GM18519 (cell line): ENCODE measurements around the gene IL3RA.
"Not testable (repeated sequence)": the region's sequence is repeated elsewhere in the genome, so short reads cannot be mapped to it uniquely, and the experiment has no call there.

Source experiments
- ATAC-seq: cut with Tn5 transposase; IDR thresholded peaks from one replicate; pipeline ENCODE4 v1.9.1; 2021; ENCODE audit warnings: mild to moderate bottlenecking, moderate library complexity; ENCODE audit not compliant: unreplicated experiment, low FRiP score

The IL3RA gene

DNA sequence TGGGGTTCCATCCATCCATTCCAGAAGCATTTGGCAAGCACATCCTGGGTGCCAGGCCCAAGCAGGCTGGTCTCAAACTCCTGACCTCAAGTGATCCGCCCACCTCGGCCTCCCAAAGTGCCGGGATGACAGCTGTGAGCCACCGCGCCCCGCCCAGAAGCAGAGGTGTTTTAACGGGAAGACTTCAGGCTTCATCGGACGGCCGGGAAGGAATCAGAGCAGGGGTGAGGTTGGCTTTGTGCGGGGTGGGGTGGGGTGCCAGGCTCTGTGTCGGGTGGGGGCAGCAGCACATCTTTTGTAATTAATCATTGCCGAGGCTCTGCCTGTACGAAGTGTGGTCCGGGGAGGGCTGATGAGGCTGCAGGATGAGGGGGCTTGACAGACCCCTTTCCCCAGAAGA lies 60.4 kb downstream of the IL3RA start:
- ATAC-seq, result no peak

DNA sequence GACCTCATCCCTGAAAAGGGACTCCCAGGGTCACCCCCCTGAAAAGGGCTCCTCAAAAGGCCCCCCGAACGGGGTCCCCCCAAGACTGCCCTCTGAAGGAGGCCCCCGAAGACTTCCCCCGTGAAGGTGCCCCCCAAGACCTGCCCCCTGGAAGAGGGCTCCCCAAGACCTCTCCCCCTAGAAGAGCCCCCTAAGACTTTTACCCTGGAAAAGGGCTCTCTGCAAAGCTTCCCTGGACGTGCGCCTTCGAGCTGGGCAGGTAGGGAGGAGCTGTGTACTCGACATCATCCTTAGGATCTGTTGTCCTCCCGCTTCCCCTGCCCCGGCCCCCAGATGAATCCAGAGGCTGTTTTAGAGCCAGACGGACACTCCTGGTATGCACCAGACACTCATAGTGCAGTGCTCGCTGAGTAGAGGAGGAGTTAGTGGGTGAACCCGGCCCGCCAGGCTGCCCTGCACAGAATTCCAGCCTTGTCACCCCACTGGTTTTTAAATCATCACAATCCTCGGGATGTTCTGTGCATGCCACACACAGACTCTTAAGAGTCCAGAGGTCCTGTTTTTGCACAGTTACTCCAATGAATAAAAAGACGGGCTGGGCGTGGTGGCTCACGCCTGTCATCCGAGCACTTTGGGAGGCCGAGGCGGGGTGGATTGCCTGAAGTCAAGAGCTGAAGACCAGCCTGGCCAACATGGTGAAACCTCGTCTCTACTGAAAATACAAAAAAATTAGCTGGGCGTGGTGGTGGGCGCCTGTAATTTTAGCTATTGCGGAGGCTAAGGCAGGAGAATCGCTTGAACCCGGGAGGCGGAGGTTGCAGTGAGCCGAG lies 61.1 kb downstream of the IL3RA start:
- ATAC-seq, result no peak

DNA sequence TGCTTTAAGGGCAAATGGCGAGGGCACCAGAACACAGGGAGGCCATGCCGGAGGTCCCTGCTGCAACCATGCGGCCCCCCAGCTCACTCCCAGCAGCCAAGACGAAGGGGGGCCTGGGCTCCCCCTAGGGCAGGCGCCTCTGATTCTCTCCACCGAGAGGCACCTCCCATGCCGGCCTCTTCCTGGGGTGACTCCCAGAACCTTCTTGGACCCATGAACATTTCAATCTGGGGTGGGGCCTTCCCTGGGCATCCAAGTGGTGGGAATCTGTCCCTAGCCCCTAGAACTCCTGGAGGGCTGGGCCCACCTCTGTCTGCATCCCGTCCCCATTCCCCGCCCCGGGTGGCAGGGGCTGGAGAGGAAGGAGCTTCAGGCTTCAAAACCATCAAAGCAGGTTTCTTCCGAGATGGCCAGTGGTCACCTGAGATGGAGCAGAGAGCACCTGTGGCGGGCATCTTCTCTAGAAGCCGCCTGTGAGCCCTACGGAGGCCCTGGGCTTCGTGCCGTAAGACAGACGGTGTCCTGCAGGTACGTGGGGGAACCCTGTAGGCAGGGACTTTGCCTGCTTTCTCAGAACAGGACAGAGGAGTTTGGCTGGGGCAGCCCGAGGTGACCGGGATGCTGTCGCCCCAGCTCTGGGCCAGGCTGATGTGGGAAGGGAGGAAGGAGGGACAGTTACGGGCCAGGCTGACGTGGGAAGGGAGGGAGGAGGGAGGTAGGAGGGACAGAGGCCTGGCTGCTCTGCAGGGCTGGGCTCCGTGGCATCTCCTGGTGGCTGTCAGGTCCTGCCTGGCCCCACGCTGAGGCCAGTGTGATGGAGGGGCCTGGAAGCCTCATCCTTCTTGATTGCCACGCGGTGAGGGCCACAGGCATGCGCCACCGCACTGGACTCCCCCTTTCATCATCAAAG lies 62.1 kb downstream of the IL3RA start:
- no peak for ATAC-seq

DNA sequence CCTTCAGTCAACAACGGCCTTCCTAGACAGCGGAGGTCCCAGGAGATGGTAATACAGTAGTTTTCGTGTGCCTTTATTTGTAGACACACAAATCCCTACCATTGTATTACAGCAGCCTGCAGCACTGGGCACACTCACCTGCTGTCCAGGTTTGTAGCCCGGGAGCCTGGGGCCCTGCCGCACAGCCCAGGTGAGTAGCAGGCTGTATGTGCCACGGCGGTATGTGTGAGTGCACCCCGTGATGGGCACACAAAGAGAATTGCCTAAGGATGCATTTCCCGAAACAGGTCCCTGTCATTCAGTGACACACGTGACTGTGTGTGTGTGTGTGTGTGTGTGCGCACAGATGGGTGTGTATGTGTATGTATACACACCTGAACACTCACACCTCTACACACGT lies 63.5 kb downstream of the IL3RA start:
- no peak for ATAC-seq

DNA sequence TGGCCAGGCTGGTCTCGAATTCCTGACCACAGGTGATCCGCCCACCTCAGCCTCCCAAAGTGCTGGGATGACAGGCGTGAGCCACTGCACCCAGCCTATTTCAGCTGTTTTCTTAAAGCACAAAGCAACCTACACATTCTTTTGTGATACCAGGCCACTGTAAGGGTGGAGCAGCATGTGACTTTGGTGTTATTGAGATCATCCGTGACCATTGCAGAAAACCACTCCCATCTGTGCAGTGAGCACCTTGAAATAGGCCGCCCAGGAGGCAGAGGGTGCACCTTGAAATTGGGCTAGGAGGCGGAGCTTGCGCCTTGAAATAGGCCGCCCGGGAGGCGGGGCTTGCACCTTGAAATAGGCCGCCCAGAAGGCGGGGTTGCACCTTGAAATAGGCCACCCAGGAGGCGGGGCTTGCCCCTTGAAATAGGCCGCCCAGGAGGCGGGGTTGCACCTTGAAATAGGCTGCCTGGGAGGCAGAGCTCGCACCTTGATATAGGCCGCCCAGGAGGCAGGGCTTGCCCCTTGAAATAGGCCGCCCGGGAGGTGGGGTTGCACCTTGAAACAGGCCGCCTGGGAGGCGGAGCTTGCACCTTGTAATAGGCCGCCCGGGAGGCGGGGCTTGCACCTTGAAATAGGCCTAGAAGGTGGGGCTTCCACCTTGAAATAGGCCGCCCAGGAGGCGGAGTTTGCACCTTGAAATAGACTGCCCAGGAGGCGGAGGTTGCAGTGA lies 64.3 kb downstream of the IL3RA start:
- no peak for ATAC-seq

DNA sequence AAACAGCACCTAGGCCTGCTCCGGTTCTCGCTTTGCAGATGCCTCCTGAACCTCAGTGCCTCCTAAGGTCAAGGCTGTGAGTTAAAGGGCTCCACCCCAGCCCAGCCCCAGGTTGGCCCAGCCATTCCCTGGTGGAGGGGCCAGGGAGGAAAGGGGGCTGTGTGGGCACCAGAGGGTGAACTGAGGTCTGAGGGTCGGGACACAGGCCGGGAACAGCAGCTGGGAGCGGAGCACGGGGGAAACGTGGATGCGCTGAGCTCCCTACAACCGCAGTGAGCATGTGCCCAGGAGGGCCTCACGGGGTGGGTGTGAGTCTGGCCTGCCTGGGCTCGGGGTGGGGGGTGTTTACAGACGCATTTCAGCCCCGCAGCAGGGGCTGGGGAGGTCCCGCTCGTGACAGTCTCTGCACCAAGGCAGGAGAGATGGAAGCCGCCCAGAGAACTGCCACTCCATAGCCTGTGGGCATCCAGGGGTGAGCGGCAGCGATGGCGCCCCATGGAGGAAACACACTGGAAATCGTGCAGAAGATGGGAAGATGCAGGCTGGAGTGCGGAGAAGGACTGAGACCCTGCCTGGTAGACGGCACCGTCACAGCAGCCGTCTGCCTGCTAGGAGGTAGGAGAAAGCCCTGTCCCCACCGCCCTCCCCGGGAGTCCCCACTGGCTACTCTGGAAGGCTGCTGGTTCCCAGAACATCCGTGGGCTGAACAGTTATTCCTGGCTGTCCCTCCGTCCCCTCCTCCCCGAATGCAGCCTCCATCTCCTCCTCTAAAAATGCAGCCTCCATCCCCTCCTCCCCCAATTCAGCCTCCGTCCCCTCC lies 65.2 kb downstream of the IL3RA start:
- no peak for ATAC-seq

DNA sequence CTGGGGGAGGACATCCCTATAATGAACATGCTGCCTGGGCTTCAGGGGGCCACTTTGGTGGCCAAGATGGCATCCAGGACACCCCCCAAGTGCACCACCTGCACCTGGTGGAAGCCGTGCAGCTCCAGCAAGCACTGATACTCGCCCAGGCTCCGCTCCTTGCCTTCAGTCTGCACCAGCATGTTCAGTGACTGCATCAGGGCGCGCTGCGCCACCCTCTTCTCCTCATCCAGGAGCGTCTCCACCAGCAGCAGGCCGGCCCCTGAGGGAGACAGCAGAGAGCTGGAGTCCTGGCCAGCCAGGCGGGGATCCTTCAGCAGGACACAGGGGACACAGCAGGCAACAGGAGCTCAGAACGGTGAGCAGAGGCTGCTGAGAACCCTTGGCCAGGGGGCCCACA lies 66.6 kb downstream of the IL3RA start:
- ATAC-seq, result no peak

DNA sequence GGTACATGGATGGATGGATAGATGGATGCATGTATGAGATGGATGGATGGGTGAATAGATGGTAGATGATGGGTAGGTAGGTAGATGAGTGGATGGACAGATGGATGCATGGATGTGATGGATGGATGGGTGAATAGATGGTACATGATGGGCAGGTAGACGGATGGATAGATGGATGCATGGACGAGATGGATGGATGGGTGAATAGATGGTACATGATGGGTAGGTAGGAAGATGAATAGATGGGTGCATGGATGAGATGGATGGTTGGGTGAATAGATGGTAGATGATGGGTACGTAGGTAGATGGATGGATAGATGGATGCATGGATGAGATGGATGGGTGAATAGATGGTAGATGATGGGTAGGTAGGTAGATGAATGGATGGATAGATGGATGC lies 67.3 kb downstream of the IL3RA start:
- not testable (repeated sequence) for ATAC-seq

DNA sequence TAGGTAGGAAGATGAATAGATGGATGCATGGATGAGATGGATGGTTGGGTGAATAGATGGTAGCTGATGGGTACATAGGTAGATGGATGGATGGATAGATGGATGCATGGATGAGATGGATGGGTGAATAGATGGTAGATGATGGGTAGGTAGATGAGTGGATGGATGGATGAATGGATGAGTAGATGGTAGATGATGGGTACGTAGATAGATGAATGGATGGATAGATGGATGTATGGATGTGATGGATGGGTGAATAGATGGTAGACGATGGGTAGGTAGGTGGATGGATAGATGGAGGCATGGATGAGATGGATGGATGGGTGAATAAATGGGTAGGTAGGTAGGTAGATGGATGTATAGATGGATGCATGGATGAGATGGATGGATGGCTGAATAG lies 69.2 kb downstream of the IL3RA start:
- ATAC-seq, result not testable (repeated sequence)

DNA sequence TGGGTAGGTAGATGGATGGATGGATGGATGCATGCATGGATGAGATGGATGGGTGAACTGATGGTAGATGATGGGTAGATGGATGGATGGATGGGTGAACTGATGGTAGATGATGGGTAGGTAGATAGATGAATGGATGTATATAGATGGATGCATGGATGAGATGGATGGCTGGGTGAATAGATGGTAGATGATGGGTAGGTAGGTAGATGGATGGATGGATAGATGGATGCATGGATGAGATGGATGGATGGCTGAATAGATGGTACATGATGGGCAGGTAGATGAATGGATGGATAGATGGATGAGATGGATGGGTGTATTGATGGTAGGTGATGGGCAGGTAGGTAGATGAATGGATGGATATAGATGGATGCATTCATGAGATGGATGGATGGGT lies 70.5 kb downstream of the IL3RA start:
- ATAC-seq, result no peak

DNA sequence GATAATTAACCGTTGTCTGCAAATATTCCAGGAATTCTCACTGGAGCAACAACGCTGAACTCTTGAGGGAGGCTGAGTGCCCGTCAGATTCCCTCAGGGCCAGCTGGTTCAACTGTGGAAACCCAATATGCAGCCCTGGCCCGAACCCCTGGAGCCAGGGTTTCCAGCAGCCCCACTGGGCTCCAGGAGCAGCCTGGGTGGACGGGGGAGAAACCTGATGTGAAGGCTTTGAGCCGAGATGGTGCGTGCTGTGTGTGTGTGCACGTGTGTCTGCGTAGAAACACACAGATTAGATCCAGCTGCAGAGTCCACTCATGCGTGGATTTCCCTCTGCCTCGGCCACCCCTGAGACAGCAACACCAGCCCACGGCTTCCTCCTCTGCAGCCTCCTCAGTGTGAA lies 74.7 kb downstream of the IL3RA start:
- no peak for ATAC-seq

DNA sequence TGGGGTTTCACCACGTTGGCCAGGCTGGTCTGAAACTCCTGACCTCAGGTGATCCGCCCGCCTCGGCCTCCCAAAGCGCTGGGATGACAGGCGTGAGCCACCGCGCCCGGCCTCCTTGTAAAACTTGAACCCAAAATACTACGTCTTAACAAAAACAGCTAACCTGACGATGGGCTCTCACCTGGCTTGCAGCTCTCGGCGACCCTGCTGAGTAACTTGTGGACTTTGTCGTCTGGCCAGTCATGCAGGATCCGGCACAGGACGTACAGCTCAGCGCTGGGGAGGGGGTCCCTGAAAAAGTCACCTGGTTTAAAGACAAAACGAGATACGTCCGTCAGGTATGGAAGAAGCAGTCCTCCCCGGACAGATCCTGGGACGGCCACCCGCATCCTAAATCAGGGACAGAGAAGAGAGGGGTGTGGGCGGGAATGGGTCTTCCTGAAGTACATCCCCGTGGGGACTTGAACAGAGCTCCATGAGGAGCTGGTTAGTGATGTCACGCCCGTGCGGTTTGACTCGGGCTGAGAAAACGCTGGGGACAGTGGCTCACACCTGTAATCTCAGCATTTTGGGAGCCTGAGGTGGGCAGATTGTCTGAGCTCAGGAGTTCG lies 76.1 kb downstream of the IL3RA start:
- ATAC-seq, result no peak

DNA sequence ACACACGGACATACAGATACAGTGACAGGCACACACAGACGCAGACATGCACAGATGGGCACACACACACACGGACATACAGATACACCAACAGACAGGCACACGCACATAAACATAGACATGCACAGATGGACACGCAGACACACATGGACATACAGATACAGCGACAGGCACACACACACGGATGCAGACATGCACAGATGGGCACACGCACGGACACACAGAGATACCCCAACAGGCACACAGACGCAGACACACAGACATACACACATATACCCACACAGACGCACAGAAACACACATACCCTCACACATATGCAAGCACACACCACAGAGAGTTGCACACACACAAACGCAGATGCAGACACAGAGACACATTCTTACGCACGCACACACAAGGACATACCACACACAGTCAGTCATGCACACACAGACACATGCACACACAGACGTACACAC lies 79.8 kb downstream of the IL3RA start:
- no peak for ATAC-seq

DNA sequence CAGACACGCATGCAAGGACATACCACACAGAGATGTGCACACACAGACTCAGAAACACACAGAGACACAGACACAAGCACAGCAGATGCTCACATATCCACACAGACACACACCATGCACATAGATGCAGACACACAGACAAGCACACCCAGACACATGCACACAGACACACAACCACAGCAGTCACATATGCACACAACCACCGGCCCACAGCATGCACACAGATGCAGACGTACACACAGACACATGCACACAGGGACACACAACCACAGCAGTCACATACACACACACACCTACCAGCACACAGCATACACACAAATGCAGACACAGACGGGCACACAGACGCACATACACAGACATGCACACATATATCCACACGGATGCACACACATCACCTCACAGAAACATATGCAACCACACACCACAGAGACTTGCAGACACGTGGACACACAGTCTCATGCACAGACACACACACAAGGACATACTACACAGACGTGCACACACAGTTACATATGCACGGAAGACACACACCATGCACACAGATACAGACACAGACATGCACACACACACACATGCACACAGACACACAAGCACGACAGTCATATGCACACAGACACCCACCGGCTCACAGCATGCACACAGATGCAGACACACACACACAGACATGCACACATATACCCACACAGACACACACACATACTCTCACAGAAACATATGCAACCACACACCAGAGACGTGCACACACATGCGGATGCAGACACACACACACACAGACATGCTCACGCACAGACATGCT lies 80.6 kb downstream of the IL3RA start:
- no peak for ATAC-seq

DNA sequence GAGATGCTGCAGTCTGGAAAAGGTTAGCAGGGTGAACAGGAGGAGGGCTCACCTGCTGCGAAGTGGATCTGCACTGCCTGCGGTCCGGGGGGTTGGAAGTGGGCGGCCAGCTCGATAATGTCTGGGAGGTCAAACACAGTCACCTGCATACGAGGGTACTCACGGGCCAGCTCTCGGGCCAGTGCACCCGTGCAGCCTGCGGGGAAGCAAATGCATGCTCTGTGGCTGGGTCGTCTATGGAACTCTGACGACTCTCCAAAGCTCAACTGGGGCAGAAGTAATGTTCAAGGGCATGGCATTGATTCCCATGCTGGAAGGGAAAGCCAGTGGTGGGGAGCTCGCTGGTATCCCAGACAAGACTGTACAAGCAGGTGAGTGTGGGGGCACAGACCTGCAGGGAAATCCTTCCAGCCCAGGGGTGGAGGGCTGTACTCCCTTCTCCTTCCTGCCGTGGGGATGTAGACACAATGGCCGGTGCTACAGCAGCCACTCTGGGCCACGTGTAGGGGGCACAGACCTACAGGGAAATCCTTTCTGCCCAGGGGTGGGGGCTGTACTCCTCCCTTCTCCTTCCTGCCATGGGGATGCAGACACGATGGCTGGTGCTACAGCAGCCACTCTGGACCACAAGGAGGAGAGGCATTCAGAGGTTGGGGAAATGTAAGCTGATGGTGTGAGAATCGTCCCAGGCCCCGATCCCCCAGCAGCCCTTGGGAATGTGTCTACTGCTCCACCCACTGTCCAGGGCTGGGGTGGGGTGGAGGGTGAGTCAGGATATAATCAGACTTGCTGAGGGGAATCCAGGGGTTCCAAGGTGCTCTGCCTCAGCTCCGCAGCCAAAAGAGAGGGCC lies 81.6 kb downstream of the IL3RA start:
- no peak for ATAC-seq

DNA sequence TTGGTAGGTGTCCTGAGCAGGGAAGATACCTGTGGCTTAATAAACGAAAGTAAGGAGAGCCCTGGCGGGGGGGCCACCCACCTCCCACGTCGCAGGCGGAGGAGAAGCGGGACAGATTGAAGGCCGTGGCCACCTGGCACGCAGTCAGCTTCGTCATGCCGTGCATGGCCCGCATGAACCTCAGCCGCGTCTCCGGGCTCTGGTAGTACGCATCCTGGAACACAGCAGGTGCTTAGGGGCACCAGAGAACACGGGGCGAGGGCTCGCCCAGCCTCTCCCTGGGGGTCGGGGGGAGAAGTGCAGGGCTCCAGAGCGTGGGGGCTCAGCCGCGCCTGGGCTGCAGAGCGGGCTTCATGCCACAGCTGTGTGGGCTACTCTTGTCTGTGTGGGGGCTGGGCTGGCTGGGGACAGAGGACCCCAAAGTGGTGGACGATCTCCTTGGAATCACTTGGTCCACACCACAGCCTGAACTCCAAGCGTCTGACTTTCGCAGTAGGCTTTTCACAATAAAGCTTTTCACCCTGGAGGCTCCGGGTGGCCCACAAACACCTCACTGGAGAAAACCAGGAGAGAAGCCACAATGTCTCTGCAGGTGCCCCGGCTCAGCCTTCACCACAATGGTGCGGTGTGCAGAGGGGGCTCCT lies 82.4 kb downstream of the IL3RA start:
- no peak for ATAC-seq

DNA sequence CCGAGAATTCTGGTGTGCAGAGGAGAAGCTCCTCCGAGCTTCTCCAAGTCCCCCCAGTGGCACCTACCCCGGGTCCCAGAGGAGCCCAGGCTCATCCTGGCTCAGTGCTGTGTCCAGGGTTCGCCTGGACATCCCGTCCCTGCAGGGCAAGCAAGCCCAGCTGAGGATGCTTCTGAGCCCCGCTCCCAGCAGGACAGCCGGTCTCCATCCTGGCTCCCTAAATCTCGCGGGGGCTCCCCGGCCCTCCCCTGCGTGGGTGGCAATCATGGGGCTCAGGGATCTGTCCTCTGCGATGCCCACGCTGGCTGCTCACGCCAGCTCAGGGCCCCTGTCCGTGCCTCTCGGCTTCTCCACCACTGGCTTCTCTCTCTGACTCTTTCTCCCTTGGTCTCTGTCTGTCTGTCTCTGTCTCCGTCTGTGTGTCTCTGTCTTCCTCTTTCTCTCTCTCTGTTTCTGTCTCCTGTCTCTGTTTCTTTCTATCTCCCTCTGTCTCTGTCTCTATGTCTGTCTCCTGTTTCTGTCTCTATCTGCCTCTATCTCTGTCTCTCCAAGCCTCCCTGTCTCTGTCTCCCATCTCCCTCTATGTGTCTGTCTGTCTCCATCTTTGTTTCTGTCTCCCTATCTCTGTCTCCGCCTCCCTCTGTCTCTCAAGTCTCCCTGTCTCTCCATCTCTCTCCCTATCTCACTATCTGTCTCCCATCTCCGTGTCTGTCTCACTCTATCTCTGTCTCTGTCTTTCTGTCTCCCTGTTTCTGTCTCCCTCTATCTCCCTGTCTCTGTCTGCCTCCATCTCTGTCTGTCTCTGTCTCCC lies 83.2 kb downstream of the IL3RA start:
- ATAC-seq, result no peak
